Progenitor cell of endocrine pancreas (in vitro differentiated cells): ENCODE results near the gene BEST4. TPM values are rescaled to one million over a fixed set of nuclear protein-coding genes. Genes with fewer than 3 reads are reported as not detected.
"Not testable (repeated sequence)": the region's sequence is repeated elsewhere in the genome, so short reads cannot be mapped to it uniquely, and the experiment has no call there.

Experiments used
- DNase-seq: peaks from one replicate; pipeline ENCODE4 v3.0.0; 2021; ENCODE audit warnings: low spot score; ENCODE audit not compliant: unreplicated experiment
- H3K27ac Mint-ChIP-seq: 2 replicates; pipeline ENCODE4 v1.8.0; 2021; ENCODE audit warnings: mild to moderate bottlenecking, moderate library complexity, mixed read lengths
- H3K27me3 Mint-ChIP-seq: 2 replicates; pipeline ENCODE4 v1.8.0; 2021; ENCODE audit warnings: mixed read lengths
- H3K36me3 Mint-ChIP-seq: 2 replicates; pipeline ENCODE4 v1.8.0; 2022; ENCODE audit warnings: mixed read lengths; ENCODE audit not compliant: insufficient read depth
- H3K4me1 Mint-ChIP-seq: 2 replicates; pipeline ENCODE4 v1.8.0; 2021; ENCODE audit warnings: low read depth, mixed read lengths
- H3K4me3 Mint-ChIP-seq: 2 replicates; pipeline ENCODE4 v1.8.0; 2021; ENCODE audit warnings: low read depth, mild to moderate bottlenecking, moderate library complexity, mixed read lengths
- H3K9me3 Mint-ChIP-seq: 2 replicates; pipeline ENCODE4 v1.8.0; 2021; ENCODE audit warnings: low read depth, mixed read lengths
- CTCF ChIP-seq: fragments of 200-600 bp; sonication (generic); IDR thresholded peaks from one replicate; pipeline ENCODE4 v1.5.0; 2021; ENCODE audit warnings: antibody characterized with exemption, mild to moderate bottlenecking; ENCODE audit not compliant: unreplicated experiment
- total RNA-seq: library from RNA; stranded (reverse); gene quantifications from 2 replicates; pipeline ENCODE4 v1.2.1, GENCODE V29; 2021

BEST4 gene
- total RNA-seq, 1 donor from 2014 or later = 2.1 TPM

GRCh38 chr1:44801491-44802305 lies 13.7 kb upstream of the BEST4 start:
- Mint-ChIP-seq H3K27me3 (peaks cover 8% of the 10 kb centered on the region), H3K36me3 (peaks cover 7% of the 10 kb centered on the region), H3K9me3 (no peaks in the 10 kb centered on the region), H3K4me1 (peaks cover 16% of the 10 kb centered on the region), H3K4me3 (peak overlapping the region; percentile 72), H3K27ac (no peak overlapping the region)
- no peak for DNase-seq
- no peak for TF ChIP-seq CTCF

GRCh38 chr1:44799770-44800584 lies 12.0 kb upstream of the BEST4 start, which contains the start of gene PLK3:
Gene PLK3, plus strand, starts transcription at chr1:44800377. Its CDS starts 87 bp downstream, at chr1:44800464.
- Mint-ChIP-seq H3K27me3 (peaks cover 8% of the 10 kb centered on the region), H3K4me1 (peaks cover 16% of the 10 kb centered on the region), H3K27ac (peak within 1 kb of the TSS; percentile 100), H3K36me3 (peaks cover 7% of the 10 kb centered on the region), H3K9me3 (no peaks in the 10 kb centered on the region), H3K4me3 (peak within 1 kb of the TSS; percentile 94)
- TF ChIP-seq CTCF = peak; percentile 83
- peak; percentile 91 for DNase-seq

GRCh38 chr1:44798481-44799365 lies 10.8 kb upstream of the BEST4 start:
- H3K4me3 Mint-ChIP-seq = no peak overlapping the region
- no peak for DNase-seq
- peaks cover 16% of the 10 kb centered on the region for H3K4me1 Mint-ChIP-seq
- peaks cover 7% of the 10 kb centered on the region for H3K36me3 Mint-ChIP-seq
- peaks cover 8% of the 10 kb centered on the region for H3K27me3 Mint-ChIP-seq
- H3K27ac Mint-ChIP-seq = peak overlapping the region; percentile 100
- H3K9me3 Mint-ChIP-seq = no peaks in the 10 kb centered on the region
- TF ChIP-seq CTCF = no peak

GRCh38 chr1:44797886-44798285 lies 9.9 kb upstream of the BEST4 start:
- H3K27ac Mint-ChIP-seq, H3K36me3 Mint-ChIP-seq, H3K9me3 Mint-ChIP-seq, DNase-seq, H3K27me3 Mint-ChIP-seq, H3K4me3 Mint-ChIP-seq: not testable (repeated sequence)
- peaks cover 19% of the 10 kb centered on the region for H3K4me1 Mint-ChIP-seq

GRCh38 chr1:44792736-44793502 lies 4.9 kb upstream of the BEST4 start:
- H3K4me1 Mint-ChIP-seq = peaks cover 9% of the 10 kb centered on the region
- H3K27ac Mint-ChIP-seq = peak overlapping the region; percentile 59
- no peaks in the 10 kb centered on the region for H3K36me3 Mint-ChIP-seq
- no peak overlapping the region for H3K4me3 Mint-ChIP-seq
- H3K9me3 Mint-ChIP-seq = no peaks in the 10 kb centered on the region
- no peaks in the 10 kb centered on the region for H3K27me3 Mint-ChIP-seq
- TF ChIP-seq CTCF = no peak
- no peak for DNase-seq
